Lower leg skin (tissue), 3 donors: ENCODE measurements around the gene CSNK2A3.

ENCODE experiments used
- POLR2A ChIP-seq, 2 donors: fragments of 450-650 bp; IDR thresholded peaks; one replicate each; pipeline ENCODE4 v1.6.1; 2016 to 2017; ENCODE audit warnings: antibody characterized with exemption in 2 of 2, mild to moderate bottlenecking in 1 of 2, moderate library complexity in 1 of 2
- TF ChIP-seq, protein P1 (sequence below), 3 donors: fragments of 450-650 bp; IDR thresholded peaks; one replicate each; pipeline ENCODE4 v1.5.1; 2016; ENCODE audit warnings: antibody characterized with exemption in 3 of 3, mild to moderate bottlenecking in 3 of 3, moderate library complexity in 2 of 3

DNA sequence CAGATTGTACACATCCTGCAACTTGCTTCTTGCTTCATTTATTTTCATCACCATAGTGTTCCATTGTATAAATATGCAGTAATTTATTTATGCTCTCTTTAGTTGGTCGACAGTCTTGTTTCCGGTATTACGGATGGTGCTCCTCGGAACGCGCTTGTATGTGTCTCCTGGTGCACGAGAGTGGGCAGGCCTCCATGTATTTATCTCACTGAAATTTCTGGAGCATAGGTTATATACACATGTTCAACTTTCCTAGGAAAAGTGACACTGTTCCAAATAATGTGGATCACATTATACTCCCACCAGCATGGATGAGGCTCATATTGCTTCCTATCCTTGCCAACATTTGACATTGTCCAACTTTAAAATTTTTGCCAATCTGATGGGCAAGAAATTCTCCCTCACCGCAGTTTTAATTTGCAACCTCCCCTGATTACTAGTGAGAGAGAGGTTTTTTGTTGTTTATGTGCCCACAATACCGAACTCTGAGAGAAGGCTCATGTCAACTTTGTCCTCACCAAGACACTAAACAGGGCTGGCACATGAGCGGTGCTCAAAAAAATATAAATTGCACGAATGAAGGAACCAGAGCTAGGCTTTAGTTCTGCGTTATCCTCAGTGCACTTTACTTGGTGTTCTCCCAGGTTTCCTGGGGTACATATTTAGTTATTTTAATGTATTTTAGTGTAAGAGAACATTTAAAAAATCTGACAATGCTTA is 3.8 kb downstream of the CSNK2A3 start:
- TF ChIP-seq, protein P1, sequence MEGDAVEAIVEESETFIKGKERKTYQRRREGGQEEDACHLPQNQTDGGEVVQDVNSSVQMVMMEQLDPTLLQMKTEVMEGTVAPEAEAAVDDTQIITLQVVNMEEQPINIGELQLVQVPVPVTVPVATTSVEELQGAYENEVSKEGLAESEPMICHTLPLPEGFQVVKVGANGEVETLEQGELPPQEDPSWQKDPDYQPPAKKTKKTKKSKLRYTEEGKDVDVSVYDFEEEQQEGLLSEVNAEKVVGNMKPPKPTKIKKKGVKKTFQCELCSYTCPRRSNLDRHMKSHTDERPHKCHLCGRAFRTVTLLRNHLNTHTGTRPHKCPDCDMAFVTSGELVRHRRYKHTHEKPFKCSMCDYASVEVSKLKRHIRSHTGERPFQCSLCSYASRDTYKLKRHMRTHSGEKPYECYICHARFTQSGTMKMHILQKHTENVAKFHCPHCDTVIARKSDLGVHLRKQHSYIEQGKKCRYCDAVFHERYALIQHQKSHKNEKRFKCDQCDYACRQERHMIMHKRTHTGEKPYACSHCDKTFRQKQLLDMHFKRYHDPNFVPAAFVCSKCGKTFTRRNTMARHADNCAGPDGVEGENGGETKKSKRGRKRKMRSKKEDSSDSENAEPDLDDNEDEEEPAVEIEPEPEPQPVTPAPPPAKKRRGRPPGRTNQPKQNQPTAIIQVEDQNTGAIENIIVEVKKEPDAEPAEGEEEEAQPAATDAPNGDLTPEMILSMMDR (IDR thresholded peaks at IDR 0.05), result no peak
- no peak for TF ChIP-seq POLR2A (IDR thresholded peaks at IDR 0.05)
